NT2/D1 (cell line): ENCODE measurements around the gene TMEM273.

ENCODE experiments used
- SUZ12 ChIP-seq: IDR thresholded peaks from 2 replicates; pipeline ENCODE4 v1.6.1; 2011; ENCODE audit not compliant: insufficient read length, insufficient read depth; ENCODE audit errors: extremely low read depth
- ZNF274 ChIP-seq: IDR thresholded peaks from 2 replicates; pipeline ENCODE4 v1.6.1; 2011; ENCODE audit warnings: mild to moderate bottlenecking, low read depth, low read length

- no peak for TF ChIP-seq ZNF274
- TF ChIP-seq SUZ12, result no peak
These were observed 21.4 kb downstream of the TMEM273 start for GRCh38 chr10:49166484-49167400.
